Measurements from ENCODE around the gene JSRP1.

The JSRP1 gene

GRCh38 chr19:2243274-2244124 is 12.7 kb downstream of the JSRP1 start (continued):
- TF ChIP-seq SCRT1 (tag by site-specific recombination; IDR thresholded peaks at IDR 0.05; ENCODE audit: borderline replicate concordance) (0 out of 2 replicates have a peak, but pooled peaks have one; percentile 10), SCRT2 (tag by site-specific recombination; IDR thresholded peaks at IDR 0.05) (peak; percentile 65)

- TF ChIP-seq ZBTB21 (tag by site-specific recombination; IDR thresholded peaks at IDR 0.05) (no peak), ZNF394 (tag by site-specific recombination; IDR thresholded peaks at IDR 0.05; ENCODE audit: borderline replicate concordance) (no peak), ATF2 (tag by site-specific recombination; IDR thresholded peaks at IDR 0.05; ENCODE audit: low read depth) (no peak), ZNF776 (tag by site-specific recombination; IDR thresholded peaks at IDR 0.05; ENCODE audit: borderline replicate concordance) (no peak), MYNN (tag by site-specific recombination; IDR thresholded peaks at IDR 0.05; ENCODE audit: borderline replicate concordance) (no peak), ZSCAN5A (tag by site-specific recombination; IDR thresholded peaks at IDR 0.05) (no peak)
- ChIA-PET CTCF (interaction anchor here (0.6 to 1.0 kb wide), 2 partner anchors 18 to 144 kb away, joined by 3 to 4 read pairs; no protein-coding TSS in a partner anchor), POLR2A (no interaction called here)
- Histone ChIP-seq H3K4me1 (ENCODE audit: control insufficient read depth, insufficient read depth, low read length) (peaks cover 4% of the 10 kb centered on the region; the same call in 1 of the 2 replicates), H3K9me3 (ENCODE audit: control insufficient read depth, insufficient read depth, low read depth, low read length) (no peaks in the 10 kb centered on the region), H3K4me3 (ENCODE audit: low read depth, low read length) (no peak overlapping the region), H3K27ac (ENCODE audit: extremely low read depth, low read depth, low read length) (no peak overlapping the region), H3K36me3 (ENCODE audit: control insufficient read depth in 2 of 2, insufficient read depth in 1 of 2, low read length in 2 of 2) (peaks cover 10 to 85% of the 10 kb centered on the region in 2 experiments)
Measured at GRCh38 chr19:2242816-2243215, 13.4 kb downstream of the JSRP1 start.

GRCh38 chr19:2242092-2242537 is 14.1 kb downstream of the JSRP1 start:
- POLR2A ChIA-PET, result no interaction called here
- Histone ChIP-seq H3K4me1 (ENCODE audit: control insufficient read depth, insufficient read depth, low read length) (peaks cover 4% of the 10 kb centered on the region; the same call in 1 of the 2 replicates), H3K9me3 (ENCODE audit: control insufficient read depth, insufficient read depth, low read depth, low read length) (no peaks in the 10 kb centered on the region), H3K27ac (ENCODE audit: extremely low read depth, low read depth, low read length) (no peak overlapping the region), H3K4me3 (ENCODE audit: low read depth, low read length) (no peak overlapping the region), H3K36me3 (ENCODE audit: control insufficient read depth in 2 of 2, insufficient read depth in 1 of 2, low read length in 2 of 2) (peaks cover 10 to 78% of the 10 kb centered on the region in 2 experiments)
- CTCF ChIA-PET, result no interaction called here
- TF ChIP-seq ZBTB49 (tag by site-specific recombination; IDR thresholded peaks at IDR 0.05; ENCODE audit: low read depth) (no peak), ZIC2 (tag by site-specific recombination; IDR thresholded peaks at IDR 0.05) (0 out of 2 replicates have a peak, but pooled peaks have one; percentile 12), ZNF555 (tag by site-specific recombination; conservative IDR thresholded peaks at IDR 0.05) (no peak)

Data from HEK293 (cell line).